HCT116 (cell line): ENCODE measurements around the gene AQP1. TPM values are rescaled to one million over a fixed set of nuclear protein-coding genes. Genes with fewer than 3 reads are reported as not detected.

Experiments used
- ATAC-seq: fragments of 200-7000 bp; cut with Tn5 transposase; 2 replicates; pipeline ENCODE4 v1.9.1; 2020; ENCODE audit warnings: mild to moderate bottlenecking, moderate library complexity
- BruUV-seq: library from RNA; stranded (reverse); fragments of 400-500 nt; replicated peaks from 2 replicates; lab custom pipeline; 2021; lab: Mats Ljungman, UMichigan
- CTCF ChIA-PET: fragments of 300-600 bp; sonication (Branson Sonifier 250); formaldehyde crosslinking; loops from one replicate; lab custom pipeline; 2021; ENCODE audit warnings: antibody characterized with exemption; lab: Charles Lee
- POLR2A ChIA-PET: fragments of 300-600, 350-600 bp; sonication (Branson Sonifier 250); formaldehyde crosslinking; loops from one replicate; lab custom pipeline; 2021; ENCODE audit warnings: antibody characterized with exemption; lab: Charles Lee
- RAD21 ChIA-PET, 2 experiments: fragments of 300-600 bp; sonication (Branson Sonifier 250); formaldehyde crosslinking; loops; one replicate each; lab custom pipeline; 2023; ENCODE audit warnings: low total read pairs in 2 of 2; ENCODE audit not compliant: uncharacterized antibody in 2 of 2, unreplicated experiment in 2 of 2, low non-redundant PET in 1 of 2; lab: Charles Lee
- DNase-seq: peaks from one replicate; pipeline ENCODE4 v3.0.0-alpha.2; 2010; ENCODE audit warnings: low read depth, low spot score
- H2AFZ ChIP-seq: fragments of 200-600 bp; shearing (Covaris generic), sonication (generic); 2 replicates; pipeline ENCODE4 v1.6.1; 2017; ENCODE audit warnings: low read depth, mixed run types, mixed read lengths, antibody characterized with exemption, low read length; ENCODE audit not compliant: poor library complexity, severe bottlenecking
- H3K27ac ChIP-seq: 2 replicates; pipeline ENCODE4 v1.5.1; 2012; ENCODE audit warnings: low read depth, low read length
- H3K27me3 ChIP-seq: fragments of 200-600 bp; sonication (generic); 2 replicates; pipeline ENCODE4 v1.6.1; 2016; ENCODE audit warnings: mixed run types, low read length, mixed read lengths; ENCODE audit not compliant: insufficient read depth
- H3K36me3 ChIP-seq, 2 experiments: fragments of 200-500 bp in 1 of 2; fragments of 200-600 bp in 1 of 2; sonication (Bioruptor generic) in 1 of 2; sonication (generic) in 1 of 2; 2 replicates each; pipeline versions ENCODE4 v1.5.1 to v1.6.1; 2014 to 2016; ENCODE audit warnings: low read length in 2 of 2, inconsistent platforms in 1 of 2, mixed read lengths in 1 of 2, mixed run types in 1 of 2; ENCODE audit not compliant: insufficient read depth in 2 of 2, control insufficient read depth in 1 of 2
- H3K4me1 ChIP-seq, 2 experiments: fragments of 200-600 bp in 1 of 2; sonication (generic) in 1 of 2; 2 replicates each; pipeline versions ENCODE4 v1.5.1 to v1.6.1; 2012 to 2017; ENCODE audit warnings: low read length in 2 of 2, inconsistent platforms in 1 of 2, mild to moderate bottlenecking in 1 of 2, mixed read lengths in 1 of 2, mixed run types in 1 of 2, moderate library complexity in 1 of 2; ENCODE audit not compliant: insufficient read depth in 2 of 2, control insufficient read depth in 1 of 2
- H3K4me2 ChIP-seq: fragments of 200-600 bp; sonication (generic); 2 replicates; pipeline ENCODE4 v1.6.1; 2017; ENCODE audit warnings: mixed run types, low read length, mixed read lengths
- H3K4me3 ChIP-seq, 2 experiments: fragments of 200-600 bp in 1 of 2; sonication (generic) in 1 of 2; replicated peaks in 1 of 2; 2 replicates each; pipeline ENCODE4 v1.5.1; 2011 to 2016; ENCODE audit warnings: low read length in 2 of 2, control low read depth in 1 of 2, low read depth in 1 of 2, mild to moderate bottlenecking in 1 of 2, mixed read lengths in 1 of 2, mixed run types in 1 of 2
- H3K79me2 ChIP-seq: fragments of 200-600 bp; sonication (generic); 2 replicates; pipeline ENCODE4 v1.6.1; 2017; ENCODE audit warnings: mild to moderate bottlenecking, mixed run types, low read length, moderate library complexity, mixed read lengths; ENCODE audit not compliant: insufficient read depth
- H3K9ac ChIP-seq: fragments of 200-600 bp; sonication (generic); 2 replicates; pipeline ENCODE4 v1.6.1; 2016; ENCODE audit warnings: low read length, mixed read lengths
- H3K9me2 ChIP-seq: fragments of 200-600 bp; sonication (generic), shearing (Covaris generic); 2 replicates; pipeline ENCODE4 v1.6.1; 2017; ENCODE audit warnings: mixed run types, mild to moderate bottlenecking, moderate library complexity; ENCODE audit not compliant: insufficient read depth
- H3K9me3 ChIP-seq, 2 experiments: fragments of 200-500 bp in 1 of 2; fragments of 200-600 bp in 1 of 2; sonication (Bioruptor generic) in 1 of 2; sonication (generic) in 1 of 2; 2 replicates each; pipeline ENCODE4 v1.6.1; 2014 to 2017; ENCODE audit warnings: low read length in 2 of 2, mixed read lengths in 2 of 2, inconsistent platforms in 1 of 2, low read depth in 1 of 2, mild to moderate bottlenecking in 1 of 2, mixed run types in 1 of 2, moderate library complexity in 1 of 2; ENCODE audit not compliant: control insufficient read depth in 1 of 2, insufficient read depth in 1 of 2
- H4K20me1 ChIP-seq: fragments of 200-600 bp; sonication (generic), shearing (Covaris generic); 2 replicates; pipeline ENCODE4 v1.6.1; 2017; ENCODE audit warnings: mixed run types, mild to moderate bottlenecking, moderate library complexity; ENCODE audit not compliant: insufficient read depth
- CBX3 ChIP-seq: IDR thresholded peaks from 2 replicates; pipeline ENCODE4 v1.6.1; 2012; ENCODE audit warnings: low read depth
- EGR1 ChIP-seq: IDR thresholded peaks from 2 replicates; pipeline ENCODE4 v1.6.1; 2012; ENCODE audit warnings: low read depth
- ELF1 ChIP-seq: IDR thresholded peaks from 2 replicates; pipeline ENCODE4 v1.6.1; 2012; ENCODE audit warnings: low read depth, borderline replicate concordance
- EZH2 ChIP-seq: fragments of 200-600 bp; sonication (generic); IDR thresholded peaks from 2 replicates; pipeline ENCODE4 v1.6.1; 2017; ENCODE audit warnings: antibody characterized with exemption, mixed run types
- EZH2phosphoT487 ChIP-seq: fragments of 200-600 bp; IDR thresholded peaks from 2 replicates; pipeline ENCODE4 v1.6.1; 2018; ENCODE audit warnings: antibody characterized with exemption, borderline replicate concordance
- FOSL1 ChIP-seq: IDR thresholded peaks from 2 replicates; pipeline ENCODE4 v1.6.1; 2012; ENCODE audit warnings: low read depth
- POLR2AphosphoS5 ChIP-seq: IDR thresholded peaks from 2 replicates; pipeline ENCODE4 v1.6.1; 2011; ENCODE audit warnings: mild to moderate bottlenecking, low read depth, low read length, moderate library complexity
- SP1 ChIP-seq: IDR thresholded peaks from 2 replicates; pipeline ENCODE4 v1.6.1; 2012; ENCODE audit warnings: low read depth
- SRF ChIP-seq: IDR thresholded peaks from 2 replicates; pipeline ENCODE4 v1.6.1; 2012; ENCODE audit warnings: low read depth
- ZNF274 ChIP-seq: fragments of 200-500 bp; sonication (Bioruptor generic); IDR thresholded peaks from 2 replicates; pipeline ENCODE4 v1.6.1; 2014; ENCODE audit warnings: mild to moderate bottlenecking, low read depth, low read length, inconsistent platforms
- intact Hi-C: fragments of 100-400 bp; cut with micrococcal nuclease; formaldehyde crosslinking; loops from 2 replicates; pipeline ENCODE4 v1.10.0; 2022
- total RNA-seq: library from RNA; stranded (reverse); gene quantifications from one replicate; pipeline ENCODE4 v1.2.1, GENCODE V29; 2021; ENCODE audit not compliant: unreplicated experiment
- TF ChIP-seq, protein P1 (sequence below): IDR thresholded peaks from 2 replicates; pipeline ENCODE4 v1.6.1; 2012
- TF ChIP-seq, protein P2 (sequence below), 3 experiments: fragments of 200-600 bp in 1 of 3; sonication (generic) in 1 of 3; IDR thresholded peaks in 2 of 3; conservative IDR thresholded peaks in 1 of 3; 2 replicates each; pipeline ENCODE4 v1.5.1; 2012 to 2017; ENCODE audit warnings: low read depth in 2 of 3, low read length in 2 of 3, antibody characterized with exemption in 1 of 3, borderline replicate concordance in 1 of 3, control low read depth in 1 of 3, mild to moderate bottlenecking in 1 of 3, mixed read lengths in 1 of 3, mixed run types in 1 of 3, moderate library complexity in 1 of 3; ENCODE audit not compliant: insufficient read depth in 1 of 3

The AQP1 gene
- total RNA-seq, 1 experiment from 2014 or later = 2.0 TPM

DNA sequence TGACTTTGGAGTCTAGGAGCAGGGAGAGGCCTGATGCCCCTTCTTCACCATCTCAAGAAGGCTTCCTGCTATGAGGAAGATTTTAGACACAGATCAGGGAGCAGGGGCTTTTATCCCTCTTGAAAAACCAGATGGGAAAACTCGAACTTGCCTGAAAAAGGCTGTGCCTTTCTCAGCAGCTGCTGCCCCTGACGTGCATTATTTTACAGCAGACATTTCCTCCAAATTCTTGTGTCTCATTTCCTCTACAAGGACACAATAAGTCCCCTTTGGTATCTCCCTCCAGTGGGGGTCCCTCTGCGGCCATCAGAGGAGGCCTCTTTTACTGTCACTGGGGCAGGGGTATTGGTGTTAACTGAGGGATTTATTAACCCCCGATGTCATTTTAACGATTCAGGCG, 38.0 kb upstream of the AQP1 start (continued):
- TF ChIP-seq POLR2AphosphoS5 (no peak), EZH2 (no peak), SRF (no peak), CBX3 (no peak)
- TF ChIP-seq, protein P1, sequence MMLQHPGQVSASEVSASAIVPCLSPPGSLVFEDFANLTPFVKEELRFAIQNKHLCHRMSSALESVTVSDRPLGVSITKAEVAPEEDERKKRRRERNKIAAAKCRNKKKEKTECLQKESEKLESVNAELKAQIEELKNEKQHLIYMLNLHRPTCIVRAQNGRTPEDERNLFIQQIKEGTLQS = no peak

DNA sequence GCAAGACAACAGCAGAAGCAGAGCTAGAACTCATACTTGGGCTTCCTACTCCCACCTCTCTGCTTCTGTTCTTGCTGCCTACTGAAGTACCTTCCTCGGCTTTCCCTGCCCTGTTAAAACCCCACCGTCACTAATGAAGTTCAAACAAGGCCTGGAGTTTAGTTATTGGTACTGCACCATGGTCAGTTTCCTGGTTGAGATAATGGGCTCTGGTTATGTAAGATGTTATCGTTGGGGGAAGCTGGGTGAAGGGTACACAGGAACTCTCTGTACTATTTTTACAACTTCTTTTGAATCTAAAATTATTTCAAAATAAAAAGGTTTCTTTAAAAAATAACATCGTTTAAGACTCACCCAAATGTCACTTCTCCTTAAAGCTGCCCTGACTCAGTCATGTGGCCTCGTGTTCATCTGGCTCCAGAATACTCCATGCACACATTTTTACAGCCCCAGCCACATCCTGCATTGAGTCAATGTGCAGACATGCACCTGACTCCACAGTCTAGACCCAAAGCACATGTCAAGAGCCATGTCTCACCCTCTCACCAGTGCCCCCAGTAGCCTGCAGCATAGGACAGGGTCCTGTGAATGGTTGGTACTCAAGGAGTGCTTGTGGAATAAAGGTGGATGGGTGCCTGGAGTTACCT, 36.9 kb upstream of the AQP1 start:
- H3K79me2 ChIP-seq = no peaks in the 10 kb centered on the region
- CTCF ChIA-PET = no interaction called here
- no peak overlapping the region for H3K4me3 ChIP-seq
- POLR2A ChIA-PET = no interaction called here
- H3K9me3 ChIP-seq = no peaks in the 10 kb centered on the region
- H2AFZ ChIP-seq = no peak overlapping the region
- no peak for TF ChIP-seq EZH2phosphoT487
- TF ChIP-seq, all 23 proteins: peak for 0
- Histone ChIP-seq H3K9me2 (no peaks in the 10 kb centered on the region), H3K4me2 (no peak overlapping the region), H3K27me3 (no peaks in the 10 kb centered on the region), H3K36me3 (no peaks in the 10 kb centered on the region), H4K20me1 (no peaks in the 10 kb centered on the region), H3K27ac (no peak overlapping the region), H3K9ac (no peak overlapping the region), H3K4me1 (no peaks in the 10 kb centered on the region)
- RAD21 ChIA-PET = no interaction called here
- DNase-seq (no peak), ATAC-seq (no peak)
- intact Hi-C loops = no loop called here
- BruUV-seq = no TSS peak

DNA sequence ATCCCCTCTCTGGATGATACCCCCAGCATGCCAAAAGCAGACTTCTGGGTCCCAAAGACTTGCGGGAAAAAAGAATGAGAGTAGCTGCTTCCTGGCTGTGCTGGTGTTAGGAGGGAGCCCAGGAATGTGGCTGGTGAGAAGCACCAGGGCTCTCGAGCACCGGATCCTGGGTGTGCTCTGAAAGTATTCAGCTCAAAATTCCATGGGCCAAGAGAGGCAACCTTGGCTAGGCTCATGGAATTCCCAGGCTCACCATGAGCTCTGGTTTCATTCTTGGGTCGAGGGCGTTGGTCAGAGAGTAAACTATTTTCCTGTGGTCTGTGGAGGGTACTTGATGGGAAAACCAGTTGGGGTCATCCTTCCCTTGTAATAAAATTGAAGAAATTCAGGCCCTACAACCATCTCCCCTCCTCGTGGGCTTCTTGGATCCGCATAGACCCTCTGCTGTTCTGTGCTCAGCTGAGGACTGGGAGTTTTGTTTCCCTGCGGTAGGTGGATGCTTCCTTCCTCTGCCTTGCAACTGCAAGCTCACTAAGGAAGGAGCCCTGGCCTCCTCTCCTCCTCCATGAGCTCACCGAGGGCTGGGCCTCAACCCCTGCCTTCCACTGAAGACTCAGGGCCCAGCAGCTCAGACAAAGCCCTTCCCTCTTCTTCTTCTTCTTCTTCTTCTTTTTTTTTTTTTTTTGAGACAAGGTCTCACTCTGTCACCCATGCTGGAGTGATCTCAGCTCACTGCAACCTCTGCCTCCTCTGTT, 34.5 kb upstream of the AQP1 start:
- ChIA-PET RAD21 (interaction anchor here in 1 of 2 experiments (0.7 kb wide), 1 partner anchor 17 kb away, joined by 6 read pairs; no protein-coding TSS in a partner anchor), CTCF (no interaction called here), POLR2A (no interaction called here)
- Histone ChIP-seq H3K9ac (no peak overlapping the region), H3K4me1 (no peaks in the 10 kb centered on the region), H3K79me2 (no peaks in the 10 kb centered on the region), H3K36me3 (no peaks in the 10 kb centered on the region), H3K4me2 (no peak overlapping the region), H2AFZ (no peak overlapping the region), H3K9me2 (no peaks in the 10 kb centered on the region), H4K20me1 (no peaks in the 10 kb centered on the region), H3K4me3 (no peak overlapping the region), H3K27me3 (no peaks in the 10 kb centered on the region), H3K9me3 (no peaks in the 10 kb centered on the region), H3K27ac (no peak overlapping the region)
- BruUV-seq = no TSS peak
- DNase-seq (no peak), ATAC-seq (no peak)
- intact Hi-C loops = no loop called here
- no peak for TF ChIP-seq EZH2phosphoT487
- TF ChIP-seq POLR2AphosphoS5 = no peak
- TF ChIP-seq ZNF274 = no peak
- no peak for TF ChIP-seq SP1
- TF ChIP-seq FOSL1 = no peak
- TF ChIP-seq, protein P2, sequence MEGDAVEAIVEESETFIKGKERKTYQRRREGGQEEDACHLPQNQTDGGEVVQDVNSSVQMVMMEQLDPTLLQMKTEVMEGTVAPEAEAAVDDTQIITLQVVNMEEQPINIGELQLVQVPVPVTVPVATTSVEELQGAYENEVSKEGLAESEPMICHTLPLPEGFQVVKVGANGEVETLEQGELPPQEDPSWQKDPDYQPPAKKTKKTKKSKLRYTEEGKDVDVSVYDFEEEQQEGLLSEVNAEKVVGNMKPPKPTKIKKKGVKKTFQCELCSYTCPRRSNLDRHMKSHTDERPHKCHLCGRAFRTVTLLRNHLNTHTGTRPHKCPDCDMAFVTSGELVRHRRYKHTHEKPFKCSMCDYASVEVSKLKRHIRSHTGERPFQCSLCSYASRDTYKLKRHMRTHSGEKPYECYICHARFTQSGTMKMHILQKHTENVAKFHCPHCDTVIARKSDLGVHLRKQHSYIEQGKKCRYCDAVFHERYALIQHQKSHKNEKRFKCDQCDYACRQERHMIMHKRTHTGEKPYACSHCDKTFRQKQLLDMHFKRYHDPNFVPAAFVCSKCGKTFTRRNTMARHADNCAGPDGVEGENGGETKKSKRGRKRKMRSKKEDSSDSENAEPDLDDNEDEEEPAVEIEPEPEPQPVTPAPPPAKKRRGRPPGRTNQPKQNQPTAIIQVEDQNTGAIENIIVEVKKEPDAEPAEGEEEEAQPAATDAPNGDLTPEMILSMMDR (IDR thresholded peaks at IDR 0.05 in 2 of 3, conservative IDR thresholded peaks at IDR 0.05 in 1 of 3; ENCODE audit: borderline replicate concordance in 1 of 3, insufficient read depth in 1 of 3, low read depth in 2 of 3, low read length in 2 of 3) = no peak
- TF ChIP-seq, protein P1 = no peak
- no peak for TF ChIP-seq EZH2
- TF ChIP-seq EGR1 = no peak
- TF ChIP-seq ELF1 = no peak
